HG02884 (cell line): Measurements from ENCODE around the gene C1QTNF6.
"Not testable (repeated sequence)": the region's sequence is repeated elsewhere in the genome, so short reads cannot be mapped to it uniquely, and the experiment has no call there.

ENCODE experiments used
- ATAC-seq: cut with Tn5 transposase; IDR thresholded peaks from one replicate; pipeline ENCODE4 v1.9.1; 2021; ENCODE audit warnings: mild to moderate bottlenecking, moderate library complexity; ENCODE audit not compliant: unreplicated experiment

Gene C1QTNF6

DNA sequence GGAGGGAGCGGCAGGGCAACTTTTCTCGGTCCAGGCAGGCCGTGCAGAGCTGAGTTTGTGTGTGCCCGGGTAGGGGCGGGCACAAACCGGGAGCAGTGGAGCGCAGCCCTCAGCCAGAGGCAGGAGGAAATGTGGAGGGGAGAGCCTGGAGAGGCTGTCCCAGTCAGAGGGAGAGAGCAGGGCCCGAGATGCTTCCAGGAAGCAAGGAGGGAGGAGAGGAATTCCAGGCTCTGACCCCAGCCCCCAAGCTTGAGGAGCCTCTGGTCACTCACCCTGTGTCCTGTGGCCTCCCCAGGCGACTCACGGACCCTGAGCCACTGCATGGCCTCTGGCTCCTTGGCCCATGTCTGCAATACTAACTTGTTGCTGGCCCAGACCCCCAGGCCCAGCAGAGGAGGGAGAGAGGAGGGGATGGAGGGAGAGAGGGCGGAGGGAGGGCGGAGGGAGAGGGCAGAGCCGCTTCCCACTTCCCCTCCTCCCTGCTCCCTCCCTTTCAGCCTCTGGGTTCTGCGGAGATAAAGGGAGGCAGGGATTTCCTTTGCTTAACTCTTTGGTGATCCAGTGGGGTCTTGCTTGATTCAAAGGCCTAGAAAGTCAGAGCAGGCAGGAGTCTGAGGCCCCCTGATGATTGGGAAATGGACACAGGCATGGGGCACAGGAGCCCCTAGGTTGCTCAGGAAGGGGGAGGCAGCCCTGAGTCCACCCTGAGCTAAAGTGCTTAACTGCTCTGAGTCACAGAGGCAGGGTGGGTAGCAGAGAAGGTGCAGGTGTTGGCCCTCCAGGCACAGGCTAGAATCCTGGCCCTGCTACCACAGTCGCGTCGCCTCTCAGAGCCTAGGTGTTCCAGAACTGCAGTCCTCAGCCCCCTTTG is at the start of gene C1QTNF6:
C1QTNF6 (minus strand) TSS at position 357 of the 871 bp plus-strand sequence; CDS start at position 323, 34 bp downstream.
- ATAC-seq = no peak

DNA sequence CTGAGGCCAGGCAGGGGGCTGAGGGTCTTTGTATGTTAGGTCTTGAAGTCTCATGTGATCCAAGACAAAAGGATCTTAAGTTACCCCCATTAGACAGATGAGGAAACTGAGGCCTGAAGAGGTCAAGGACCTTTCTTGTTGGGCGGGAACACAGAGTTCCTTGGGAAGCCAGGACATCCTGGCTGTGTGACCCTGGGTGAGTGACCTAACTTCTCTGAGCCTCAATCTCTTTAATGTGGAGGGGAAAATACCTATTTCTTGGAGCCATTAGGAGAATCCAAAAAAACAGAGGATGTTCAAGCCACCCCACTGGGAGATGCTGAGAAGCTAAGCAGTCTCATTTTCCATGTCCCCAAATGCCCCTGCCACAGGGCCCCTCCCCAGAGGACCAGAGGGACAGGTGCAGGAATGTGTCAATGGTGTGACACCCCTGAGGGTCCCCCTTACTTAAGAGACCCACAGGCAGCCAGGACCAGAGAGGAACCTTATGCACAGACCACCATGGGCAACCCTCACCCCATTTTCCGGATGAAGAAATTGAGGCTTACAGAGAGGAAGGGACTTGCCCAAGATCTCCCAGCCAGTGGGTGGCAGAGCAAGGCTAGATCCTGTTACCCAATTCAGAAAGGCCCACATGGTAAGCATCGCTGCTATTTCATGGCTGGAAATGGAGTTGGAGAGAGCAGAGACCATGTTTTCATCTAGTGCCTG is 48.0 kb upstream of the C1QTNF6 start:
- no peak for ATAC-seq

DNA sequence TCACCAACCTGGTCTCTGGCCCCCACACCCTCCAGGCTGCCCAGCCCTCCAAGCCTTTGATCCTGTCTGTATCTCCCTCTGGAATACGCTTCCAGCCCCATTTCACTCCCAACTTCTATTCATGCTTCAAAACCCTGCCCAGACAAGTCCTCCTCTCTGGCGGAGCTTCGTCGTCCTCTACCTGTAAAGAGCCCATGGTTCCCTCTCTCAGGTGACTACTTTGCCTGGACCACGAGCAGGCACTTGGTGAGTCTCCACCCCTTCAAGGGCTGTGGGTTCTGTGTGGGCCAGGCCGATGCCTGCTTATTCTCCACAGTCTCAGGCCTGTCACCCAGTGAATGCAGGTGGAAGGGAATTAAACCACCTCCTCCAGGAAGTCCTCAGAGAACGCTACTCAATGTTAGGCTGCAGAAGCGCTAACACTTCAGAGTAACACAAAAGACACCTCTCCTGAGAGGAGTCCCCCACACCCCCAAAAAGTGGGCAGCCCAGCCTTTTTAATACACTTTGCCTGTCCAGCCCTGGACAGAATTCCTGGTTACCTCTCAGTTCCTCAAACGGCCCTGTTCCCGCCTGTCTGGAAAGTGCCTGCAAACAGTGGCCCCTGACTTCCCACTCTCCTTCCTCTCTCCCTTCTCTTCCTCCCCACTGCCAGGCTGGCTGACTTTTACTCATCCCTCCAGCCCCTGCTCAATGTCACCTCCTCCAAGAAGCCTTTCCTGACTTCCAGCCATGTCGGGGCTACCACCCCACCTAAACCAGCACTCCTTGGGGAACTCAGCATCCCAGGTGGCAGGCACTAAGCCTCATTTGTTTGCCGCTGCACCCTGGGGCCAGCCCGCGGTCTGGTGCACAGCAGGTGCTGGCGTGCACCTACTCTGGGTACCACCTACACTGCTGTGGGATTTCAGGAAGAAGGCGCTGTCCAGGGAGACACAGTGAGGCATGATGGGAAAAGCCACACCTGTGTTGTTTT is 47.0 kb upstream of the C1QTNF6 start:
- no peak for ATAC-seq

DNA sequence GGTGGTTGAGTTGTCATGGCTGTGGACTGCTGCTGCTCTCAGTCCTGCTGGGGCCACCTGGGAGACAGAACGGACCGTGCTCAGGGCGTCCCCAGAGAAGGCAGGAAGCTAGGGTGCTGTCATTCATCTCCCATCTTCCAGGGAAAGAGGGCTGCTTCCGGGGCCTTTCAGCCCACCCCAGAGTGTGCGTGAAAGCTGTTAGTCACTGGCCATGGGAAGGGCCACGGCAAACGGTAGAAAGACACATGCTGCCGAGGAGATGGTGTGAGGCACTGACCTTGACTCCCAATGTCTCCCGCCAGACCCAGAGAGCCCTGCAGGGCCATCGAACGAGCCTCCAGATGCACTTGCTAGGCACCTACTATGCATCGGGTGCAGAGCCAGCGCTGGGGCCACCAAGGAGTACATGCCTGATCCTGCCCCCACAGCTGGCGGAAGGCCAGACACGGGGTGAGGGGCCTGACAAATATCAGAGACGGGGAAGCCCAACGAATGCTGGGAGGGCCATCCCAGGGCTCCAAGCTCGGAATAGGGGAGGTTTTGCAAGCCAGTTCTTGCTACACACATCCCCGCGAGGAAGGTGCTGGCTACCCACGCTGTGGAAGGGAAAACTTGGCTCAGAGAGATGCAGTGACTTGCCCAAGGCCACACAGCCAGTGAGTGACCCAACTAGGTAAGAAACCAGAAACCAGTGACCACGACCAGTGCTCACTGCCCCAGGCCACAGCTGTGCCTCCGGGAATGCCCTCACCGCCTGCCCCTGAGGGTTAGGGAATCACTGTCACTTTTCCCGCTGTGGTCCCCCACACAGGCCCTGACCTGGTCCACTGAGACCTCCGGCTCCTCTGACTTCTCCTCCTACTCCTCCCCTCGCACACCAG is 45.9 kb upstream of the C1QTNF6 start:
- ATAC-seq = no peak

DNA sequence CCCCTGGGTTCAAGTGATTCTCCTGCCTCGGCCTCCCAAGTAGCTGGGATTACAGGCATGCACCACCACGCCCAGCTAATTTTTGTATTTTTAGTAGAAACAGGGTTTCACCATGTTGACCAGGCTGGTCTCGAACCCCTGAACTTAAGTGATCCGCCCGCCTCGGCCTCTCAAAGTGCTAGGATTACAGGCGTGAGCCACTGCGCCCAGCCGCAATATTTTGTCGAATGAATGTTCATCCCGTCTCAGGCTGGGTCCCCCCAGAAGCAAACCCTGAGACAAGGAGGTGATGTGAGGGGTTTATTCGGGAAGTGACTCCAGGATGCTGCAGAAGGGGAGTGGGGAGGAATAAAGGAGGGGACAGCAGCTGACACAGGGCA is 45.3 kb upstream of the C1QTNF6 start:
- ATAC-seq = not testable (repeated sequence)

DNA sequence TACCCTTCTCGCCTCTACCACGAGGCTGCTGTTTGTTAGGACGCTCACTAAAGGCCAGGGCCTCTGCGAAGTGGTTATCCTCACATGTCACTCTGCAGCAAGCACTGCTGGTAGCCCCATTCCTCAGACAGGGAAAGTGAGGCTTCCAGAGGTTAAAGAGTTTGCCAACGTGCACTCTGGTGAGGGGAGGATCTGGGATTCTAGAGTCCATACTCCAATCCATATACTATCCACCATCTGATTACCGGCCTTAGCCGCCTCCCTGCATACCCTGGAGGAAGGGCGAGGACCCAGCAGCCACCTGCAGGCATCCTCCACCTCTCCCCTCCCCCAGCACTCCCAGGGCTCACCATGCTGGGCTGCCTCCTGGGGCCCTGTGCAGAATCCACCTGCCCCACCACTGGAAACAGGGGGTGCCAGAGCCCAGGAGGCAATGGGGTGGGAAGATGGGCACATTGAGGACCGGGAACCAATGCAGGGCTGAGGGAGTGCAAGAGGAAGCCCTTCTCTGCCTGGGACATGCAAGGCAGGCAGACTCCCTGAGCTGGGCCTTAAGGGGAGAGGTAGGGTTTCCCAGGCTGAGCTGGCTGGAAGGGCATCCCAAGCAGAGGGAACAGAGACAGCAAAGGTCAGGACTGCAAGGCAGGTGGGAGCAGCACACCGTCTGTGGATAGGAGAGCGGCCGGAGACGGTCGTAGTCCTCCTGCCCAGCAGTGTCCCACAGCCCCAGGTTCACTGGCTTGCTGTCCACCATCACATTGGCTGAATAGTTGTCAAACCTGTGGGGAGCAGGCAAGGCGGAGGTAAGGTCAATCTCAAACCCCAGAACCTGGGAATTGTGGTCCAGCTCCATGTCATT is 44.3 kb upstream of the C1QTNF6 start:
- ATAC-seq = no peak

DNA sequence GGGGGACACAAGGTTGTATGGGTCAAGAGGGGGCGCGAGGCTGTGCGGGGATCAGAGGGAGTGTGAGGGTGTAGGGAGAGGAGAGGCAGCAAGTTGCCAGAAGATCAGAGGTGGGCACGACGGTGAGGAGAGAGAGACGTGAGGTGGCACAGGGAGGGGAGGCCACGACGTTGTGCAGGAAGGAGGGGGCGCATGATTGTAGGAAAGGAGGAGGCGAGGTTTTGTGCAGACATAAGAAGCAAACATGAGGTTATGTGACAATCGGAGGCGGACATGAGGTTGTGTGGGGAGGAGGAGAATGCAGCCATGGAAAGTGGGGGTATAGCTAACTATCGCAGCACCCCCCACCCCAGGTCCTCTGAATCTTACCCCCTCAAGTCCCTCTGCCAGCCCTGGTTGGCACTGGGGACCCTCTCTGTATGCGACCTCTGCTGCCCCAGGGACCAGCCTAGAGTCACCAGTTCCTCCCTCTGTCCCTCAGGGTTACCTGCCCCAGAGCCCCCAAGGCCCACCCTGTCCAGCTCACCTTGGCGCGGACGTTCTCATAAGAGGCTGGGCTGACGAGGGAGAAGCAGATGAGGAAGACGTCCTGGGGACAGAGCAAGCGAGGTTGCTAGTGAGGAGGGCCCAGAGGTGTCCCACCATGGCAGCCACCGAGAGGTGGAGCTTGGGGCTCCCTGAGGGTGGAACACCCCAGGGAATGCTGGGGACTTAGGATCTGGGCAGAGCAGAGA is 43.5 kb upstream of the C1QTNF6 start:
- no peak for ATAC-seq

DNA sequence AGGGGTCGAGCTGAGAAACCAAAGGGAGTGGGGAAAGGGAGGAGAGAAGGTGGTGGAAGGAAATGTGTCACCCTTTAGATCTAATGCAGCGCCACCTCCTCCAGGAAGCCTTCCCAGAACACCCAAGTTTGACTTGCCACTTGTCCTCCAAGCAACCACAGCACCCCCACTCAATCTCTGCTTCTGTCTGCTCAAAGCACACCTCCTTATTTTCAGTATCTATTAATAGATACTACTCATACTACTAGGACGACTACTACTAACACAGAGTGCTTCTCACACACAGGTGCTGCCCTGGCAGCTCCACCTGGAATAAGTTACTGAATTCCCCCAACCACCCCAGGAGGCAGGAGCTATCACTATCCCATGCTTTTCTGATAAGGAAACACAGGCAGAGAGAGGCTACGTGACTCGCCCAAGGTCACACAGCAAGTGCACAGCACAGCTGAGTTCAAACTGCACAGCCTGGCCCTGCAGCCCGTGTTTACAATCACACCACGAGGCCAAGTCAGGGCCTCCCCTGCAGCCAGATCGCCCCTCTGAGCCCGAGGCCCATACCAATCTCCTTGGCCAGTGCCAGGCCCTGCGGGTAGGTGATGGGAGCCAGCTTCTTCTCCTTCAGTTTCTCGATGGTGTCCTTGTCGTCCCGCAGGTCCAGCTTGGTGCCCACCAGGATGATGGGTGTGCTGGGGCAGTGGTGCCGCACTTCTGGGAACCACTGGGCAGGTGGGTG is 42.8 kb upstream of the C1QTNF6 start:
- ATAC-seq = no peak

DNA sequence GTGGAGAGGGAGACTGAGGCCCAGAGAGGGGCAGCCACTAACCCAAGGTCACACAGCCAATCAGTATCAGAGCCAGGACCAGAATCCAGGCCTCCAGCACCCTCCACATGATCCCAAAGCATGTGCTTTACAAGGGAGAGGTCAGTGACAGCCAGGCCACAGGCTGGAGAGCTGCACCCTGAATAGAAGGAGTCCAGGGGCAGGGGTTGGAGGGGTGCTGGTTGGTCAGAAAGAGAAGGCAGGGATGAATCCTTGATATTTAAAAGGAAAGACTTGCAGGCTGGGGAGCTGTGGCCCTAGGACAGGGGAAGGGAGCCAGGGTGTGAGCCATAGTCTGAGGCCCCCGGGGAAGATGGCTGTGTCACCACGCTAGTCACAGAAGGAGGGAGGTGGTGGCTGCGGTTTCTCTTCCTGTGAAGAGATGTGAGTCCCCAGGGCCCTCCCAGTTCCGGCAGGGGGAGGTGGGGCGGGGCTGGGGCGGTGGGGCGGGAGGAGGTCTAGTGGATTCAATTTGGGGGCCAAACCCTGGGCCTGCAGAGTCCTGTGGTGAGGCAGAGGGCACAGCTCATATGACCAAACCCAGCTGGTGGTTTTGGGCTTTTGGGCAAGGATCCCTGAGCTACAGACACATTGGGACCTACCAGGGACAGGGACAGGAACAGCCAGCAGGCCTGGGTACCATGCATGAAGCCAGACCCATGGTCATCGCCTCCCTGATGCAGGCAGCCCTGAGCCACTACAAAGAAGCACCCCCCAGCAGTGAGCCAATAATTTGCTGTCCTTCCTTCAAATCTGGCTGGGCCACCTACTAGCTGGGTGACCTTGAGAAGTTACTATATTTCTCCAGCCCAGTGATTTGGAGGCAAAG is 42.0 kb upstream of the C1QTNF6 start:
- no peak for ATAC-seq

DNA sequence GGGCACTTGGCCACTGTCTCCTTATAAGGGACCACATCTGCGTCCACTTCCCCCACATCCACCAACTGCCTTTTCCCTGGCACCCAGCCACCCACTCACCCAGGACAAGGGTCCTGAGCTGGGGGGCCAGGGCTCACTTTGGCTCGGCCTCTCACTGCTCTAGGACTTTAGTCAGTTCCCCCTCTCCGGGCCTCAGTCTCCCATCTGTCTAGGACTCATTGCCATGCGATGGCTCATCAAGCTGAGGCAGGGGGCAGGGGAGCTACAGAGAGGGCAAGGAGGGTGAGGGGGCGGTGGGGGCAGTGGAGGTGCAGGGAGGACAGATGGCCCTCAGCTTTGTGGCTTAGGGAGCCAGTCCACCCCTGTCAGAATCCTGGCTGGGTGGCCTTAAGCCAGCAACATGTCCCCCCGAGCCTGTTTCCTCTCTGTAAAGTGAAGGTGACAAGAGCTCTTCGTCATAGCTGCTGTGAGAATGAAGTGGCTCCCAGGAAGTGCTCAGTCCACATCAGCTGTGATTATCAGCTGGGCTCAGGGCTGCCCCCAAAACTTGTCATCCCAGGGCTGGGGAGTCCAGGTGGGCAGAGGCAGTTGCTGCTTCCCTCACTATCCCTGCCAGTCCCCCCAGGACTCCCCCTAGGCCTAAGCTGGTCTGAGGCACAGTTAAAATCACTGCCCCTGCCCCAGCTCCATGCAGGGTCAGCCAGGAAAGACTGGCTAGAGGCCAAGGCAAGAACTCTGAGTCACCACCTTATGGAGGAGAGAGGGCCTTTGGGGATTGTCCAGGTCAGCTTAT is 41.2 kb upstream of the C1QTNF6 start:
- no peak for ATAC-seq

DNA sequence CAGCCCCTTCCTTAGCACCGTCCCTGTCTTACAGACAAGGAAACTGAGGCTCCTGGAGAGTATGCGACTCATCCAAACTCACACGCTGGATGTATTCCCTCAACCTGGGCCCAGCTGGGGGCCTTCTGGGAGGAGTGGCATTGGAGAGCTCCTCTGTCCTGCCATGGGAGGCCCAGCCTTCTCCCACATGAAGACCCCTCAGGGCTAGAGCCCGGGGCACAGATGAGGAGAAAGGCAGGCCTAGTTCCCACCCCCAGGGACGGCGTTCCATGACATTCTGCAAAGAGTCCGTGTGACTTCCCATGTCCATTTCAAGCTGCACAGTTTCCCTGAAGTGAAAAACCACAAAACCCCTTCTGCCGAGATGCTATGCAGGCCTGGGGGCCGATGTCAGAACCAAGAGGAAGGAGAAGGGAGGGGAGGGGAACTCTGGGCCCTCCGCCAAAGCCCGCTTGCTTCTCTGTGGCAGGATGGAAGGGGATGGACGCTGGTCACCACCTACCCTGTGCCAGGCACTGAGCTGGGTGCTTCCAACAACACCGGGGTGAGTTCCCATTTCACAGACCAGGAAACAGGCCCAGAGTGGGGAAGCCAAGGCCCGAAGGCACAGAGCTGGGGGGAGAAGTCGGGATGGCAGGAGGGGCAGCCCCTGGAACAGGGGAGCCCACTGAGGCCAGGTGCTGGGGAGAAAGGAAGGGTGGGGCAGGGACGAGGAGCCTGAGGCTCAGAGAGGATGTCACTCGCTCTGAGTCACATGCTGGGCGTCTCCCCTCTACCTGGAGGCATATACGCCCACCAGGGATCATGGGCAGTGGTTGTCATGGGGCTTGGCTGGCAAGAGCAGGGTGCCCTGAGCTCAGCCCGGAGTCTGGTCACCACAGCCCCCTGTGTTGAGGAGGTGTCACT is 40.3 kb upstream of the C1QTNF6 start:
- ATAC-seq = no peak

DNA sequence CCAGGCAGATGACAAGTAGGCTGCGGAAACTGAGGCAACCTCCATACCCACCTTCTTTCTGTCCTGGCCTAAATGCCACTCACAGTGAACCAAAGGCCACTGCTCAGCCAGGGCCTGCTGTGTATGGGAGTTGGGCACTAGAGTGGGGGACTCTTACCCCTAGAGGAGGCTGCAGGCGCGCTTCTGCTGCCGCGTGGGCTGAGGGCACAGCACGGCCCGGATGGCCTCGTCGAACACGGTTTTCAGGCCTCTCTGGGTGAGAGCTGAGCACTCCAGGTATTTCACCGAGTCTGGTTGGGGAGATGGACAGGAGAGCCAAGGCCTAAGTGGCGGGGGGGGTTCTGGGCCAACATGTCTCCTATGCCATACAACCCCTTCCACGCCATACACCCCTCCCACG is 38.5 kb upstream of the C1QTNF6 start:
- ATAC-seq = no peak

DNA sequence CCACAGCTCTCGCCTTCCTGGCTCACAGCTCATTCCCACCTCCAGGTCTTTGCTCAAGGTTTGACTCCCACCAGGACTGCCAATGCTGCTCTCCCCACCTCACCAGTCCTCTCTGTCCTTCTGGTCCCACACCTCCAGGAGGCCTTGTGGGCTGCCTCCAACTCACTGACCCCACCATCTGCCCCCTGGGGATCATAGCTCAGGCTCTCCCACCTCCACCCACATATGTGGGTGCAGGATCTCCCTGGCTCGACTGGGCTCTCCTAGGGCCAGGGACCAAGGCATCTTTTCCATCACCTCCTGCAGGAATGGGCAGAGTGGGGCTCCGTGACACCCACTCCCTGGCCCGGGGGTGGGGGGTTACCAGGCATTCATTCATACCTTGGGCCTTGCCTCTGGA is 38.0 kb upstream of the C1QTNF6 start:
- ATAC-seq = no peak

DNA sequence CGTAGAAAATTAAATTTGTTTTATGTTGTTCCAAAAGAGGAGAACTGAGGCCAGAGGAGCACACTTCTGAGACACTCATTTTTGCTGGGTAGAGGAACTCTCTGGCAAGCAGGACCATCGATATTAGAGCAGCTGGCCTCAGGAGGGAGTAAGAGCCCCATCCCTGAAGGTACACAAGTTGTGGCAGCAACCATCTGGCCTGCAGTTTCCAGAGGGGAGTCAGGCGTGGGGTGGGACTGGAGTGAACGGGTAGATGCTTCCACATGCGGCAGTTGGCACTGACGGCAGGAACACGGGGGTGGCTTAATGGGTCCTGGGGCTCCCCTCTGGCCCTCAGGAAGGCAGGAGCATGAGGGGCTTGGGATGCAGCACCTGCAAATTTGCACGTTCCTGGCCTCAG is 37.4 kb upstream of the C1QTNF6 start:
- no peak for ATAC-seq
